GM18951 (cell line): Measurements from ENCODE around the gene PRMT2.
"Not testable (repeated sequence)": the region's sequence is repeated elsewhere in the genome, so short reads cannot be mapped to it uniquely, and the experiment has no call there.

Experiments used
- POLR2A ChIP-seq: IDR thresholded peaks from 4 replicates; pipeline ENCODE4 v1.6.1; 2011; ENCODE audit warnings: mild to moderate bottlenecking; ENCODE audit not compliant: insufficient read length, insufficient read depth; ENCODE audit errors: extremely low read depth
- in situ Hi-C: fragments of 300-500 bp; cut with MboI; formaldehyde crosslinking; loops from one replicate; pipeline ENCODE4 v1.12.0; 2022; ENCODE audit warnings: low sequenced_read_pairs, mixed read lengths, inconsistent platforms; ENCODE audit not compliant: unreplicated experiment

The PRMT2 gene

GRCh38 chr21:46661642-46662366 is 26.3 kb downstream of the PRMT2 start:
- TF ChIP-seq POLR2A = no peak
- in situ Hi-C loops = no loop called here

- TF ChIP-seq POLR2A = no peak
- in situ Hi-C loops = no loop called here
Observed at GRCh38 chr21:46662367-46662654, 26.8 kb downstream of the PRMT2 start.

GRCh38 chr21:46662765-46663500 is 27.5 kb downstream of the PRMT2 start:
- in situ Hi-C loops = no loop called here
- no peak for TF ChIP-seq POLR2A

- no peak for TF ChIP-seq POLR2A
- in situ Hi-C loops = no loop called here
Observed at GRCh38 chr21:46663754-46664153, 28.3 kb downstream of the PRMT2 start.

GRCh38 chr21:46664316-46664995 is 29.0 kb downstream of the PRMT2 start:
- TF ChIP-seq POLR2A = no peak
- in situ Hi-C loops = no loop called here

- in situ Hi-C loops = no loop called here
- TF ChIP-seq POLR2A = no peak
Observed at GRCh38 chr21:46665566-46665965, 30.1 kb downstream of the PRMT2 start.

GRCh38 chr21:46666941-46667740 is 31.7 kb downstream of the PRMT2 start:
- TF ChIP-seq POLR2A = no peak
- in situ Hi-C loops = no loop called here

- in situ Hi-C loops = no loop called here
- no peak for TF ChIP-seq POLR2A
Observed at GRCh38 chr21:46667741-46668380, 32.4 kb downstream of the PRMT2 start.

- no peak for TF ChIP-seq POLR2A
- in situ Hi-C loops = no loop called here
Observed at GRCh38 chr21:46668381-46668780, 32.9 kb downstream of the PRMT2 start.

GRCh38 chr21:46668904-46669303 is 33.4 kb downstream of the PRMT2 start:
- in situ Hi-C loops = not testable (repeated sequence)

- in situ Hi-C loops = no loop called here
- no peak for TF ChIP-seq POLR2A
Observed at GRCh38 chr21:46674430-46675007, 39.0 kb downstream of the PRMT2 start.

- no peak for TF ChIP-seq POLR2A
- in situ Hi-C loops = no loop called here
Observed at GRCh38 chr21:46675595-46676280, 40.3 kb downstream of the PRMT2 start.

- in situ Hi-C loops = not testable (repeated sequence)
Observed at GRCh38 chr21:46676542-46676941, 41.1 kb downstream of the PRMT2 start.

GRCh38 chr21:46681593-46681992 is 46.1 kb downstream of the PRMT2 start:
- in situ Hi-C loops = not testable (repeated sequence)

- in situ Hi-C loops = not testable (repeated sequence)
Observed at GRCh38 chr21:46698652-46699051, 63.2 kb downstream of the PRMT2 start.

GRCh38 chr21:46699104-46699503 is 63.6 kb downstream of the PRMT2 start:
- in situ Hi-C loops = not testable (repeated sequence)
